NCI-H2227 (cell line): ENCODE results near the gene HDX.
"Not testable (repeated sequence)": the region's sequence is repeated elsewhere in the genome, so short reads cannot be mapped to it uniquely, and the experiment has no call there.

ENCODE experiments used
- DNase-seq: peaks from one replicate; lab custom pipeline; 2025; ENCODE audit not compliant: unreplicated experiment; lab: John Stamatoyannopoulos, UW

Gene HDX

GRCh38 chrX:84501798-84502628 is at the start of gene HDX:
Gene HDX, minus strand, starts transcription at chrX:84502453. Its CDS starts 27,056 bp downstream, at chrX:84475397.
- DNase-seq = peak; percentile 75

GRCh38 chrX:84541315-84541714 is 39.1 kb upstream of the HDX start:
- DNase-seq = not testable (repeated sequence)

- not testable (repeated sequence) for DNase-seq
Measured at GRCh38 chrX:84537627-84538026, 35.4 kb upstream of the HDX start.

- DNase-seq = no peak
Measured at GRCh38 chrX:84488426-84488825, 13.8 kb downstream of the HDX start.

- DNase-seq = no peak
Measured at GRCh38 chrX:84487365-84488353, 14.6 kb downstream of the HDX start.

GRCh38 chrX:84479086-84479485 is 23.2 kb downstream of the HDX start:
- DNase-seq = no peak

- no peak for DNase-seq
Measured at GRCh38 chrX:84477114-84477513, 25.1 kb downstream of the HDX start.

- DNase-seq = no peak
Measured at GRCh38 chrX:84475596-84475995, 26.7 kb downstream of the HDX start.

- no peak for DNase-seq
Measured at GRCh38 chrX:84475101-84475500, 27.2 kb downstream of the HDX start.

GRCh38 chrX:84469226-84469625 is 33.0 kb downstream of the HDX start:
- no peak for DNase-seq

- DNase-seq = no peak
Measured at GRCh38 chrX:84467898-84468297, 34.4 kb downstream of the HDX start.

- DNase-seq = no peak
Measured at GRCh38 chrX:84453351-84454246, 48.7 kb downstream of the HDX start.

- no peak for DNase-seq
Measured at GRCh38 chrX:84441143-84441542, 61.1 kb downstream of the HDX start.

- DNase-seq = no peak
Measured at GRCh38 chrX:84415140-84415539, 87.1 kb downstream of the HDX start.

- no peak for DNase-seq
Measured at GRCh38 chrX:84363663-84364062, 138.6 kb downstream of the HDX start.

GRCh38 chrX:84363051-84363450 is 139.2 kb downstream of the HDX start:
- DNase-seq = no peak

GRCh38 chrX:84362184-84362838 is 139.9 kb downstream of the HDX start:
- no peak for DNase-seq

GRCh38 chrX:84358271-84358670 is 144.0 kb downstream of the HDX start:
- DNase-seq = no peak

- DNase-seq = no peak
Measured at GRCh38 chrX:84357296-84357695, 145.0 kb downstream of the HDX start.

GRCh38 chrX:84340968-84341367 is 161.3 kb downstream of the HDX start:
- DNase-seq = no peak
